ENCODE measurements around the gene TMEM51.

DNA sequence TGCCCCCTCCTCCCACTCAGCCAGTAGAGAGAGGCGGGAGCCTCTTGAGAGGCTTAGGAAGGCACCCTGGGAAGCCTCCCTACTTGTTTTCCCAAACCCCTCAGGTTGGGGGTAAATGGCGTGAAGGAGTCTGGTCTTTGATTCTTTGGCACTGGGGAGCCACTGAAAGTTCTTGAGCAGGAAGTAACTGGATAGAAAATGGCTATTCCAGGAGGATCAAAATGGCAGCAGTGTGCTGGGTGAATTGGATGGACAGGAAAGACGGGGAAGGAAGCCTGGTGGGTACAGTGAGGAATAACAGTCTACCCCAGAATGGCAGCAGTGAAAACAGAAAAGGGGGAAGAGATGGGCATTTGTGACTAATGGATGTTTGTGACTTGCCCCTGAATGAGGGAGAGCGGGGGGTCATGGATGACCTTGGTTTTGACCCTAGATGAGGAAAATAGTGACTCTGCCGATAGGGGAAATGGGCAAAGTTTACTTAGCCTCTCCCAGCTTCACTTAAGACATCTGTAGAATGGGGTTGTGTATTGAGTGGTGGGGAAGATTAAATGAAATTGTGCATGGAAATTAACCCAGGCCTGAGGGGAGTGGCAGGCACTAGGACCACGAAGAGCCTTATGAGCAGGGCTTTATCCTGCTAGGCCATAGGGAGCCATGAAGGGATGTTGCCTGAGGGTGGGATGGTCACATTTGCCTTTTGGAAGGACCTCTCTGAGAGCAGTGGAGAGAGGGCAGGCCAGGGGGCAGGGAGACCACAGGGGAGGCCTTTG is 32.7 kb downstream of the TMEM51 start:
- TF ChIP-seq, protein P1, sequence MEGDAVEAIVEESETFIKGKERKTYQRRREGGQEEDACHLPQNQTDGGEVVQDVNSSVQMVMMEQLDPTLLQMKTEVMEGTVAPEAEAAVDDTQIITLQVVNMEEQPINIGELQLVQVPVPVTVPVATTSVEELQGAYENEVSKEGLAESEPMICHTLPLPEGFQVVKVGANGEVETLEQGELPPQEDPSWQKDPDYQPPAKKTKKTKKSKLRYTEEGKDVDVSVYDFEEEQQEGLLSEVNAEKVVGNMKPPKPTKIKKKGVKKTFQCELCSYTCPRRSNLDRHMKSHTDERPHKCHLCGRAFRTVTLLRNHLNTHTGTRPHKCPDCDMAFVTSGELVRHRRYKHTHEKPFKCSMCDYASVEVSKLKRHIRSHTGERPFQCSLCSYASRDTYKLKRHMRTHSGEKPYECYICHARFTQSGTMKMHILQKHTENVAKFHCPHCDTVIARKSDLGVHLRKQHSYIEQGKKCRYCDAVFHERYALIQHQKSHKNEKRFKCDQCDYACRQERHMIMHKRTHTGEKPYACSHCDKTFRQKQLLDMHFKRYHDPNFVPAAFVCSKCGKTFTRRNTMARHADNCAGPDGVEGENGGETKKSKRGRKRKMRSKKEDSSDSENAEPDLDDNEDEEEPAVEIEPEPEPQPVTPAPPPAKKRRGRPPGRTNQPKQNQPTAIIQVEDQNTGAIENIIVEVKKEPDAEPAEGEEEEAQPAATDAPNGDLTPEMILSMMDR (IDR thresholded peaks at IDR 0.05; ENCODE audit: low read depth, low read length) = no peak
- TF ChIP-seq POLR2A (IDR thresholded peaks at IDR 0.05; ENCODE audit: extremely low read depth, insufficient read length) = no peak
